Keratinocyte (primary cell): Measurements from ENCODE around the gene GNG4. TPM values are rescaled to one million over a fixed set of nuclear protein-coding genes. Genes with fewer than 3 reads are reported as not detected.

ENCODE experiments used
- DNase-seq: peaks from one replicate; pipeline ENCODE4 v3.0.0-alpha.2; 2011; ENCODE audit warnings: low read depth, missing footprints, low spot score
- FAIRE-seq: peaks from 2 replicates; lab custom pipeline; 2011; peaks lifted over from hg19 to GRCh38; lab: Jason Lieb, UNC
- H2AFZ ChIP-seq: 2 replicates; pipeline ENCODE4 v1.6.0; 2012; ENCODE audit warnings: low read length, control low read depth, inconsistent platforms; ENCODE audit not compliant: control insufficient read depth
- H3K27ac ChIP-seq: 2 replicates; pipeline ENCODE4 v1.5.1; 2011; ENCODE audit warnings: low read length; ENCODE audit not compliant: control insufficient read depth, insufficient read depth
- H3K27me3 ChIP-seq: 3 replicates; pipeline ENCODE4 v1.6.0; 2011; ENCODE audit warnings: low read length; ENCODE audit not compliant: control insufficient read depth, insufficient read depth; ENCODE audit errors: extremely low read depth
- H3K36me3 ChIP-seq, 2 experiments: 2 replicates in 1 of 2; 3 replicates in 1 of 2; pipeline ENCODE4 v1.5.1; 2011; ENCODE audit warnings: low read length in 2 of 2, mild to moderate bottlenecking in 1 of 2; ENCODE audit not compliant: control insufficient read depth in 2 of 2, insufficient read depth in 2 of 2; ENCODE audit errors: extremely low read depth in 1 of 2
- H3K4me1 ChIP-seq: 3 replicates; pipeline ENCODE4 v1.5.1; 2011; ENCODE audit warnings: low read length; ENCODE audit not compliant: control insufficient read depth, insufficient read depth; ENCODE audit errors: extremely low read depth
- H3K4me2 ChIP-seq: 3 replicates; pipeline ENCODE4 v1.6.0; 2011; ENCODE audit warnings: low read depth, low read length; ENCODE audit not compliant: control insufficient read depth, insufficient read depth; ENCODE audit errors: extremely low read depth
- H3K4me3 ChIP-seq, 3 experiments: fragments of 200-600 bp in 1 of 3; sonication (generic) in 1 of 3; 2 replicates in 2 of 3; 3 replicates in 1 of 3; pipeline ENCODE4 v1.5.1; 2011 to 2016; ENCODE audit warnings: low read length in 3 of 3, mild to moderate bottlenecking in 3 of 3, control low read depth in 2 of 3, inconsistent platforms in 1 of 3, low read depth in 1 of 3, mixed read lengths in 1 of 3, mixed run types in 1 of 3, moderate library complexity in 1 of 3; ENCODE audit not compliant: control insufficient read depth in 2 of 3, insufficient read depth in 2 of 3; ENCODE audit errors: extremely low read depth in 1 of 3
- H3K79me2 ChIP-seq: 2 replicates; pipeline ENCODE4 v1.6.0; 2012; ENCODE audit warnings: low read length; ENCODE audit not compliant: control insufficient read depth, insufficient read depth
- H3K9ac ChIP-seq: 3 replicates; pipeline ENCODE4 v1.6.0; 2011; ENCODE audit warnings: low read length; ENCODE audit not compliant: control insufficient read depth, insufficient read depth; ENCODE audit errors: extremely low read depth
- H3K9me1 ChIP-seq: 3 replicates; pipeline ENCODE4 v1.6.0; 2011; ENCODE audit warnings: low read length; ENCODE audit not compliant: control insufficient read depth, insufficient read depth; ENCODE audit errors: extremely low read depth
- H3K9me3 ChIP-seq: 2 replicates; pipeline ENCODE4 v1.5.1; 2012; ENCODE audit warnings: low read depth, low read length; ENCODE audit not compliant: control insufficient read depth
- H4K20me1 ChIP-seq: 3 replicates; pipeline ENCODE4 v1.6.0; 2011; ENCODE audit warnings: low read length; ENCODE audit not compliant: control insufficient read depth, insufficient read depth; ENCODE audit errors: extremely low read depth
- EZH2 ChIP-seq: IDR thresholded peaks from one replicate; pipeline ENCODE4 v1.6.1; 2012; ENCODE audit warnings: inconsistent platforms, mild to moderate bottlenecking, low read length, moderate library complexity
- dilution Hi-C: fragments of 300-500 bp; cut with MboI; formaldehyde crosslinking; loops from one replicate; pipeline ENCODE4 v1.7.0; 2020; ENCODE audit warnings: low sequenced_read_pairs; ENCODE audit not compliant: extremely low pct_ligation_motif_present
- polyA plus RNA-seq, 5 experiments: library from polyadenylated mRNA; depleted of rRNA in 3 of 5; stranded (reverse) in 3 of 5; stranded (forward) in 1 of 5; unstranded in 1 of 5; fragments of >200 nt; gene quantifications; 1 replicate in 1 of 5; 2 replicates in 3 of 5; 3 replicates in 1 of 5; pipeline versions ENCODE4 v1.2.1 to v1.2.3, GENCODE V29; 2011 to 2012; ENCODE audit warnings: missing spikeins in 2 of 5, low read depth in 1 of 5, low replicate concordance in 1 of 5
- TF ChIP-seq, protein P1 (sequence below), 3 experiments: IDR thresholded peaks in 1 of 3; conservative IDR thresholded peaks in 1 of 3; optimal IDR thresholded peaks in 1 of 3; 2 replicates in 2 of 3; 3 replicates in 1 of 3; pipeline versions ENCODE3 to v1.5.1; 2011; ENCODE audit warnings: low read length in 3 of 3, mild to moderate bottlenecking in 3 of 3, moderate library complexity in 2 of 3, control low read depth in 1 of 3, inconsistent platforms in 1 of 3; ENCODE audit not compliant: insufficient read depth in 2 of 3; ENCODE audit errors: extremely low read depth in 1 of 3

GNG4 gene
- polyA plus RNA-seq, 1 donor (not counting 4 experiments of a cell fraction or from before 2014, with no cell fraction given) = 0.07 TPM

DNA sequence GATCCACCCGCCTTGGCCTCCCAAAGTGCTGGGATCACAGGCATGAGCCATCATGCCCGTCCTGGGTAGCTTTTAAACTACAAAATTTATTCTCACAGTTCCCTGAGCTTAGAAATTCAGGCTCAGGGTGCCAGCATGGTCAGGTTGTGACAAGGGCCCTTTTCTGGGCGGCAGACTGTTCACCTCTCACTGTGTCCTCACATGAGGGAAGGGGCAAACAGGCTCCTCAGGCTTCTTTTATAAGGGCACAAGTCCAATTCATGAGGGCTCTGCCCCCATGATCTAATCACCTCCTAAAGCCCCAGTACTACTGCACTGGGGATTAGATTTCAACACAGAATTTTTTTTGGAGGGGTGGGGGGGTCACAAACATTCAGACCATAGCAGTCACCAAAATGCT lies 36.8 kb downstream of the GNG4 start:
- no peak for DNase-seq
- Histone ChIP-seq H3K27ac (no peak overlapping the region), H3K9ac (no peak overlapping the region), H3K27me3 (no peaks in the 10 kb centered on the region), H3K4me1 (peaks cover 10% of the 10 kb centered on the region), H3K9me3 (no peaks in the 10 kb centered on the region), H3K4me3 (no peak overlapping the region), H4K20me1 (no peaks in the 10 kb centered on the region), H3K36me3 (no peaks in the 10 kb centered on the region), H3K4me2 (no peak overlapping the region), H2AFZ (no peak overlapping the region), H3K9me1 (no peaks in the 10 kb centered on the region), H3K79me2 (no peaks in the 10 kb centered on the region)
- no peak for FAIRE-seq
- TF ChIP-seq, protein P1, sequence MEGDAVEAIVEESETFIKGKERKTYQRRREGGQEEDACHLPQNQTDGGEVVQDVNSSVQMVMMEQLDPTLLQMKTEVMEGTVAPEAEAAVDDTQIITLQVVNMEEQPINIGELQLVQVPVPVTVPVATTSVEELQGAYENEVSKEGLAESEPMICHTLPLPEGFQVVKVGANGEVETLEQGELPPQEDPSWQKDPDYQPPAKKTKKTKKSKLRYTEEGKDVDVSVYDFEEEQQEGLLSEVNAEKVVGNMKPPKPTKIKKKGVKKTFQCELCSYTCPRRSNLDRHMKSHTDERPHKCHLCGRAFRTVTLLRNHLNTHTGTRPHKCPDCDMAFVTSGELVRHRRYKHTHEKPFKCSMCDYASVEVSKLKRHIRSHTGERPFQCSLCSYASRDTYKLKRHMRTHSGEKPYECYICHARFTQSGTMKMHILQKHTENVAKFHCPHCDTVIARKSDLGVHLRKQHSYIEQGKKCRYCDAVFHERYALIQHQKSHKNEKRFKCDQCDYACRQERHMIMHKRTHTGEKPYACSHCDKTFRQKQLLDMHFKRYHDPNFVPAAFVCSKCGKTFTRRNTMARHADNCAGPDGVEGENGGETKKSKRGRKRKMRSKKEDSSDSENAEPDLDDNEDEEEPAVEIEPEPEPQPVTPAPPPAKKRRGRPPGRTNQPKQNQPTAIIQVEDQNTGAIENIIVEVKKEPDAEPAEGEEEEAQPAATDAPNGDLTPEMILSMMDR (optimal IDR thresholded peaks at IDR 0.05 in 1 of 3, IDR thresholded peaks at IDR 0.05 in 1 of 3, conservative IDR thresholded peaks at IDR 0.05 in 1 of 3; ENCODE audit: extremely low read depth in 1 of 3, insufficient read depth in 2 of 3, low read length in 3 of 3) = no peak
- TF ChIP-seq EZH2 = no peak
- dilution Hi-C loops = no loop called here

DNA sequence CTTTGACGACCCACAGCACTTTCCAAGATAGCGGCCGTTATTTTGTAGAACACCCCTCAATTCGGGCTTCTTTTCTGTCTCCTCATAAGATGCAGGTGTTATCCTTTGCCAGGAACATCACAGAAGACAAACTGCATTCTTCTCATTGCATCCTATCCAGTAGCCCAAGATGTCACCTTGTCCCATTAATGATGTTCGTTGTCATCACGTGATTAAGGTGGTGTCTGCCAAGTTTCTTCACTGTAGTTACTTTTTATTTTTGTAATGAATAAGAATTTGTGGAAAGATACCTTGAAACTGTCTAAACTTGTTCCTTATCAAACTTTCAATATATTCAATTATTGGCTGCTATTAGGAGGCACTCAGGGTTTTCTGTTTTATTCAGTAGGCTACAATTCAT lies 39.4 kb downstream of the GNG4 start:
- dilution Hi-C loops = no loop called here
- Histone ChIP-seq H3K27ac (no peak overlapping the region), H3K9me3 (no peaks in the 10 kb centered on the region), H3K9ac (no peak overlapping the region), H3K36me3 (no peaks in the 10 kb centered on the region), H3K4me2 (no peak overlapping the region), H4K20me1 (no peaks in the 10 kb centered on the region), H3K9me1 (no peaks in the 10 kb centered on the region), H3K4me1 (peaks cover 9% of the 10 kb centered on the region), H3K27me3 (no peaks in the 10 kb centered on the region), H3K4me3 (no peak overlapping the region), H3K79me2 (no peaks in the 10 kb centered on the region), H2AFZ (no peak overlapping the region)
- TF ChIP-seq EZH2 = no peak
- TF ChIP-seq, protein P1 (optimal IDR thresholded peaks at IDR 0.05 in 1 of 3, IDR thresholded peaks at IDR 0.05 in 1 of 3, conservative IDR thresholded peaks at IDR 0.05 in 1 of 3; ENCODE audit: extremely low read depth in 1 of 3, insufficient read depth in 2 of 3, low read length in 3 of 3) = no peak
- no peak for FAIRE-seq
- no peak for DNase-seq
